HepG2 (cell line): ENCODE data around the gene AK8. TPM values are rescaled to one million over a fixed set of nuclear protein-coding genes. Genes with fewer than 3 reads are reported as not detected.

Experiments used
- ATAC-seq: fragments of 200-7000 bp; cut with Tn5 transposase; 3 replicates; pipeline ENCODE4 v1.9.1; 2020; ENCODE audit warnings: mild to moderate bottlenecking, moderate library complexity
- BruUV-seq: library from RNA; stranded (reverse); fragments of 400-500 nt; replicated peaks from 2 replicates; lab custom pipeline; 2021; lab: Mats Ljungman, UMichigan
- CTCF ChIA-PET: fragments of 300-600 bp; formaldehyde crosslinking; extraction: SDS; loops from one replicate; lab custom pipeline; 2021; ENCODE audit warnings: low total read pairs, inconsistent platforms, low intra/inter-chr PET ratio; lab: Yijun Ruan, JAX
- POLR2A ChIA-PET: fragments of 350-600 bp; sonication (Branson Sonifier 250); formaldehyde crosslinking; loops from one replicate; lab custom pipeline; 2020; ENCODE audit warnings: antibody characterized with exemption, inconsistent platforms; lab: Yijun Ruan, JAX
- DNase-seq: peaks from one replicate; pipeline ENCODE4 v3.0.0-alpha.2; 2015; ENCODE audit warnings: low spot score
- FAIRE-seq: peaks from 3 replicates; lab custom pipeline; 2011; peaks lifted over from hg19 to GRCh38; lab: Jason Lieb, UNC
- H2AFZ ChIP-seq: one replicate; pipeline ENCODE4 v1.6.1; 2011; ENCODE audit warnings: low read length, inconsistent platforms
- H3K27ac ChIP-seq: fragments of 300-600 bp; 3 replicates; pipeline ENCODE4 v1.8.0; 2011; ENCODE audit warnings: mixed run types, mild to moderate bottlenecking, mixed read lengths, low read length, inconsistent platforms; ENCODE audit not compliant: insufficient read depth; ENCODE audit errors: extremely low read length
- H3K27me3 ChIP-seq, 2 experiments: fragments of 200-600 bp in 1 of 2; 2 replicates in 1 of 2; 3 replicates in 1 of 2; pipeline versions ENCODE4 v1.6.0 to v1.8.0; 2011; ENCODE audit warnings: low read length in 2 of 2, mild to moderate bottlenecking in 2 of 2, moderate library complexity in 2 of 2, inconsistent platforms in 1 of 2; ENCODE audit not compliant: insufficient read depth in 2 of 2, control insufficient read depth in 1 of 2
- H3K36me3 ChIP-seq, 2 experiments: fragments of 200-600 bp in 1 of 2; replicated peaks in 1 of 2; 2 replicates in 1 of 2; 3 replicates in 1 of 2; pipeline versions ENCODE4 v1.5.1 to v1.8.0; 2011; ENCODE audit warnings: low read length in 2 of 2, inconsistent platforms in 1 of 2; ENCODE audit not compliant: insufficient read depth in 2 of 2, control insufficient read depth in 1 of 2
- H3K4me1 ChIP-seq: 2 replicates; pipeline ENCODE4 v1.5.1; 2012; ENCODE audit warnings: low read length, inconsistent platforms; ENCODE audit not compliant: insufficient read depth
- H3K4me2 ChIP-seq: 2 replicates; pipeline ENCODE4 v1.6.0; 2011; ENCODE audit warnings: low read depth, low read length, inconsistent platforms
- H3K4me3 ChIP-seq, 3 experiments: fragments of 200-600 bp in 1 of 3; sonication (generic), shearing (Covaris generic) in 1 of 3; replicated peaks in 1 of 3; 2 replicates each; pipeline ENCODE4 v1.5.1; 2011 to 2016; ENCODE audit warnings: low read length in 3 of 3, inconsistent platforms in 2 of 3, low read depth in 2 of 3, mild to moderate bottlenecking in 2 of 3, control low read depth in 1 of 3, mixed read lengths in 1 of 3; ENCODE audit not compliant: insufficient read depth in 1 of 3
- H3K79me2 ChIP-seq: one replicate; pipeline ENCODE4 v1.6.1; 2011; ENCODE audit warnings: low read length, inconsistent platforms; ENCODE audit not compliant: insufficient read depth
- H3K9ac ChIP-seq: 2 replicates; pipeline ENCODE4 v1.6.0; 2011; ENCODE audit warnings: mild to moderate bottlenecking, low read depth, low read length, inconsistent platforms; ENCODE audit not compliant: insufficient read depth
- H3K9me3 ChIP-seq: 2 replicates; pipeline ENCODE4 v1.5.1; 2012; ENCODE audit warnings: mild to moderate bottlenecking, low read length
- H4K20me1 ChIP-seq: 2 replicates; pipeline ENCODE4 v1.6.0; 2011; ENCODE audit warnings: inconsistent platforms, mild to moderate bottlenecking, low read length, moderate library complexity; ENCODE audit not compliant: insufficient read depth
- ETV5 ChIP-seq: IDR thresholded peaks from 2 replicates; pipeline ENCODE4 v1.6.1; 2018; ENCODE audit warnings: missing biosample characterization, missing genetic modification reagents, inconsistent platforms, borderline replicate concordance
- FLYWCH1 ChIP-seq: sonication (generic); formaldehyde crosslinking; IDR thresholded peaks from 2 replicates; pipeline ENCODE4 v1.8.1; 2023; ENCODE audit warnings: mild to moderate bottlenecking, missing genetic modification reagents
- GABPB1 ChIP-seq: IDR thresholded peaks from 2 replicates; pipeline ENCODE4 v1.6.1; 2016; ENCODE audit warnings: mild to moderate bottlenecking, missing genetic modification reagents, moderate library complexity, missing compliant biosample characterization
- STAG1 ChIP-seq: sonication (generic); formaldehyde crosslinking; IDR thresholded peaks from 2 replicates; pipeline ENCODE4 v1.4.0; 2020; ENCODE audit warnings: missing genetic modification reagents
- ZFP41 ChIP-seq: sonication (generic); formaldehyde crosslinking; IDR thresholded peaks from 2 replicates; pipeline ENCODE4 v1.4.0; 2020; ENCODE audit warnings: mild to moderate bottlenecking, missing genetic modification reagents, borderline replicate concordance
- ZFX ChIP-seq: sonication (generic); formaldehyde crosslinking; IDR thresholded peaks from 2 replicates; pipeline ENCODE4 v1.4.0; 2020; ENCODE audit warnings: mild to moderate bottlenecking, low read depth, missing genetic modification reagents, moderate library complexity
- ZNF891 ChIP-seq: sonication (generic); formaldehyde crosslinking; IDR thresholded peaks from 2 replicates; pipeline ENCODE4 v1.5.0; 2020; ENCODE audit warnings: mild to moderate bottlenecking, missing genetic modification reagents
- ZSCAN29 ChIP-seq: sonication (generic); formaldehyde crosslinking; conservative IDR thresholded peaks from 2 replicates; pipeline ENCODE4 v1.4.0; 2020; ENCODE audit warnings: mild to moderate bottlenecking, missing genetic modification reagents
- WGBS: methylation state at CpG from one replicate; pipeline ENCODE4 v1.1.6; 2017; ENCODE audit warnings: low lambda C conversion rate; 5-methylcytosine and 5-hydroxymethylcytosine counted together
- in situ Hi-C: cut with HindIII; loops from 2 replicates; pipeline ENCODE4 v1.10.0; 2017; ENCODE audit warnings: low pct_unique_long_range_greater_than_20kb; ENCODE audit not compliant: extremely low pct_ligation_motif_present
- intact Hi-C: fragments of 100-400 bp; cut with micrococcal nuclease; formaldehyde crosslinking; loops from one replicate; pipeline ENCODE4 v1.10.0; 2022; ENCODE audit not compliant: unreplicated experiment
- polyA plus RNA-seq, 8 experiments: library from polyadenylated mRNA; depleted of rRNA in 3 of 8; stranded (reverse) in 7 of 8; unstranded in 1 of 8; fragments of >200 nt; fragmentation: Illumina TruSeq in 4 of 8; extraction: Trizol in 4 of 8; gene quantifications; 2 replicates each; pipeline versions ENCODE4 v1.2.1 to v1.2.3, GENCODE V29; 2011 to 2016; ENCODE audit warnings: low read depth in 4 of 8, missing spikeins in 1 of 8, mixed read lengths in 1 of 8; ENCODE audit not compliant: insufficient read depth in 1 of 8
- total RNA-seq, 5 experiments: library from RNA; depleted of rRNA; stranded (reverse); fragments of >200 nt; fragmentation: Illumina TruSeq; extraction: Trizol; gene quantifications; 2 replicates each; pipeline ENCODE4 v1.2.3, GENCODE V29; 2016; ENCODE audit warnings: low read depth in 1 of 5
- TF ChIP-seq, protein P1 (sequence below): sonication (generic); formaldehyde crosslinking; IDR thresholded peaks from 2 replicates; pipeline ENCODE4 v1.5.1; 2020; ENCODE audit warnings: mild to moderate bottlenecking, missing genetic modification reagents, moderate library complexity
- TF ChIP-seq, protein P2 (sequence below): sonication (generic); formaldehyde crosslinking; IDR thresholded peaks from 2 replicates; pipeline ENCODE4 v1.5.0; 2020; ENCODE audit warnings: mild to moderate bottlenecking, missing genetic modification reagents, moderate library complexity
- TF ChIP-seq, protein P3 (sequence below): IDR thresholded peaks from 2 replicates; pipeline ENCODE4 v1.6.1; 2012; ENCODE audit warnings: inconsistent platforms

The AK8 gene
- total and polyA plus RNA-seq, 2 of the 13 experiments (the other 11 are each of a cell fraction or from before 2014, with no cell fraction given) = 0.11 TPM; not detected in 1

DNA sequence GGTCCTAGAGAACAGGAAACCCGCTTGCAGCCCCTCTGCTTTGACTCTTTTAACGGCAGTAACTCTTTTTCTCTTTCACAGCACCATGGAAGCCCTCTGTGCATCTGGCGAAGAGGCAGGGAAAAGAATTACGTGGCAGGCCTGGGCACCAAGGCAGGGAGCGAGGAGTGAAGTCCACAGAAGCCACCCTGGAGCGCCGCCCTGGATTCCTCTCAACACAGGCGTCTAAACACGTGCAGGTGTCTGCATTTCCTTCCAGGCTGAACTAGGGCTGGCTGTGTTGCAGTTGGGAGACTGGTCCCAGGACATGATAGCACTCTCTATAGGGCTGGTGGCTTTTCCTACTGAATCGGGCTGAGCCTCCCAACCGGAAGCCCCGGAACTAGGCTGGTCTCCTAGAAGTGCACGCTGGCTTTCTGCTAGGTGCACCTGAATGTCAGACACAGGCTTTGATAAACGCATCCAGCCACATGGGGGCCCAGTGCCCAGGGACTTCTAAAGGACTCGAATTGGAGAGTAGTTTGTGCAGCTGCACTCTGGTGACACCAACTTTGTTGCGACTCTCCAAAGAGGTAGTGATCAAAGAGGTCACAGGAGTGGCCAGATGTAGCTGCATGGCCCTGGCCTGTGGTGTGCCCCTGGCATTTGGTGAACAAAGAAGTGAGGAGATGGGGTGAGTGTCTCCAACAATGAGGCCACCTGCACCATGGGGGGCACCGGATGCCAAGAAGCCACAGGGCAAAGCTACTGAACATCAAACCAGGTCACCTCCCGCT lies 54.5 kb downstream of the AK8 start:
- H3K9ac ChIP-seq = no peak overlapping the region
- no peaks in the 10 kb centered on the region for H3K9me3 ChIP-seq
- H3K4me3 ChIP-seq = peak overlapping the region in 1 of 3 experiments; percentile 43; a peak in 1 of 6 replicates
- WGBS = 26% methylated on average over 17 of the region's 18 CpGs
- BruUV-seq = no TSS peak
- no peaks in the 10 kb centered on the region for H3K36me3 ChIP-seq
- ChIA-PET POLR2A (no interaction called here), CTCF (no interaction called here)
- ATAC-seq (peak; percentile 93), FAIRE-seq (no peak), DNase-seq (peak; percentile 29)
- H3K27me3 ChIP-seq = peaks cover 5 to 31% of the 10 kb centered on the region in 2 experiments; a peak in 3 of 5 replicates
- H2AFZ ChIP-seq = no peak overlapping the region
- H3K4me2 ChIP-seq = peak overlapping the region; percentile 73
- in situ Hi-C loops = no loop called here
- H4K20me1 ChIP-seq = no peaks in the 10 kb centered on the region
- H3K27ac ChIP-seq = no peak overlapping the region
- TF ChIP-seq, protein P1, sequence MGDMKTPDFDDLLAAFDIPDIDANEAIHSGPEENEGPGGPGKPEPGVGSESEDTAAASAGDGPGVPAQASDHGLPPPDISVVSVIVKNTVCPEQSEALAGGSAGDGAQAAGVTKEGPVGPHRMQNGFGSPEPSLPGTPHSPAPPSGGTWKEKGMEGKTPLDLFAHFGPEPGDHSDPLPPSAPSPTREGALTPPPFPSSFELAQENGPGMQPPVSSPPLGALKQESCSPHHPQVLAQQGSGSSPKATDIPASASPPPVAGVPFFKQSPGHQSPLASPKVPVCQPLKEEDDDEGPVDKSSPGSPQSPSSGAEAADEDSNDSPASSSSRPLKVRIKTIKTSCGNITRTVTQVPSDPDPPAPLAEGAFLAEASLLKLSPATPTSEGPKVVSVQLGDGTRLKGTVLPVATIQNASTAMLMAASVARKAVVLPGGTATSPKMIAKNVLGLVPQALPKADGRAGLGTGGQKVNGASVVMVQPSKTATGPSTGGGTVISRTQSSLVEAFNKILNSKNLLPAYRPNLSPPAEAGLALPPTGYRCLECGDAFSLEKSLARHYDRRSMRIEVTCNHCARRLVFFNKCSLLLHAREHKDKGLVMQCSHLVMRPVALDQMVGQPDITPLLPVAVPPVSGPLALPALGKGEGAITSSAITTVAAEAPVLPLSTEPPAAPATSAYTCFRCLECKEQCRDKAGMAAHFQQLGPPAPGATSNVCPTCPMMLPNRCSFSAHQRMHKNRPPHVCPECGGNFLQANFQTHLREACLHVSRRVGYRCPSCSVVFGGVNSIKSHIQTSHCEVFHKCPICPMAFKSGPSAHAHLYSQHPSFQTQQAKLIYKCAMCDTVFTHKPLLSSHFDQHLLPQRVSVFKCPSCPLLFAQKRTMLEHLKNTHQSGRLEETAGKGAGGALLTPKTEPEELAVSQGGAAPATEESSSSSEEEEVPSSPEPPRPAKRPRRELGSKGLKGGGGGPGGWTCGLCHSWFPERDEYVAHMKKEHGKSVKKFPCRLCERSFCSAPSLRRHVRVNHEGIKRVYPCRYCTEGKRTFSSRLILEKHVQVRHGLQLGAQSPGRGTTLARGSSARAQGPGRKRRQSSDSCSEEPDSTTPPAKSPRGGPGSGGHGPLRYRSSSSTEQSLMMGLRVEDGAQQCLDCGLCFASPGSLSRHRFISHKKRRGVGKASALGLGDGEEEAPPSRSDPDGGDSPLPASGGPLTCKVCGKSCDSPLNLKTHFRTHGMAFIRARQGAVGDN (CRISPR knock-in tag) = peak; percentile 40; the same call in 1 of the 2 replicates
- 0 out of 2 replicates have a peak, but pooled peaks have one; percentile 28 for TF ChIP-seq ETV5
- TF ChIP-seq STAG1 (CRISPR knock-in tag) = peak; percentile 20; the same call in 1 of the 2 replicates
- 0 out of 2 replicates have a peak, but pooled peaks have one; percentile 19 for TF ChIP-seq GABPB1 (CRISPR knock-in tag)
- TF ChIP-seq, protein P2, sequence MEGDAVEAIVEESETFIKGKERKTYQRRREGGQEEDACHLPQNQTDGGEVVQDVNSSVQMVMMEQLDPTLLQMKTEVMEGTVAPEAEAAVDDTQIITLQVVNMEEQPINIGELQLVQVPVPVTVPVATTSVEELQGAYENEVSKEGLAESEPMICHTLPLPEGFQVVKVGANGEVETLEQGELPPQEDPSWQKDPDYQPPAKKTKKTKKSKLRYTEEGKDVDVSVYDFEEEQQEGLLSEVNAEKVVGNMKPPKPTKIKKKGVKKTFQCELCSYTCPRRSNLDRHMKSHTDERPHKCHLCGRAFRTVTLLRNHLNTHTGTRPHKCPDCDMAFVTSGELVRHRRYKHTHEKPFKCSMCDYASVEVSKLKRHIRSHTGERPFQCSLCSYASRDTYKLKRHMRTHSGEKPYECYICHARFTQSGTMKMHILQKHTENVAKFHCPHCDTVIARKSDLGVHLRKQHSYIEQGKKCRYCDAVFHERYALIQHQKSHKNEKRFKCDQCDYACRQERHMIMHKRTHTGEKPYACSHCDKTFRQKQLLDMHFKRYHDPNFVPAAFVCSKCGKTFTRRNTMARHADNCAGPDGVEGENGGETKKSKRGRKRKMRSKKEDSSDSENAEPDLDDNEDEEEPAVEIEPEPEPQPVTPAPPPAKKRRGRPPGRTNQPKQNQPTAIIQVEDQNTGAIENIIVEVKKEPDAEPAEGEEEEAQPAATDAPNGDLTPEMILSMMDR (CRISPR knock-in tag) = peak; percentile 45
- 0 out of 2 replicates have a peak, but pooled peaks have one; percentile 21 for TF ChIP-seq ZFX
- 0 out of 2 replicates have a peak, but pooled peaks have one; percentile 32 for TF ChIP-seq ZNF891 (CRISPR knock-in tag)
- 0 out of 2 replicates have a peak, but pooled peaks have one; percentile 57 for TF ChIP-seq ZSCAN29 (CRISPR knock-in tag)
- TF ChIP-seq FLYWCH1 = no peak
- TF ChIP-seq ZFP41 = no peak
- TF ChIP-seq, protein P3, sequence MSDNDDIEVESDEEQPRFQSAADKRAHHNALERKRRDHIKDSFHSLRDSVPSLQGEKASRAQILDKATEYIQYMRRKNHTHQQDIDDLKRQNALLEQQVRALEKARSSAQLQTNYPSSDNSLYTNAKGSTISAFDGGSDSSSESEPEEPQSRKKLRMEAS = peak; percentile 24; the same call in 1 of the 2 replicates
- intact Hi-C loops = loop anchor here (5.0 kb wide), 1 partner anchor 79 kb away; no protein-coding TSS in a partner anchor
- H3K4me1 ChIP-seq = no peaks in the 10 kb centered on the region
- H3K79me2 ChIP-seq = no peaks in the 10 kb centered on the region
